Upper lobe of left lung (tissue), 6 donors: ENCODE measurements around the gene MCF2L2. TPM values are rescaled to one million over a fixed set of nuclear protein-coding genes. Genes with fewer than 3 reads are reported as not detected.

Experiments used
- ATAC-seq, 2 donors: fragments of 200-7000 bp; cut with Tn5 transposase; one replicate each; pipeline ENCODE4 v1.9.1; 2022; ENCODE audit warnings: mild to moderate bottlenecking in 2 of 2, moderate library complexity in 2 of 2; ENCODE audit not compliant: low FRiP score in 2 of 2
- DNase-seq, 2 donors: peaks; one replicate each; pipeline ENCODE4 v3.0.0-alpha.2; 2019 to 2020
- H3K27ac ChIP-seq, 4 donors: fragments of 200-600 bp; sonication (generic); one replicate each; pipeline ENCODE4 v1.5.1; 2016 to 2019
- H3K27me3 ChIP-seq, 4 donors: fragments of 200-600 bp; sonication (generic); one replicate each; pipeline ENCODE4 v1.5.1; 2017 to 2019
- H3K36me3 ChIP-seq, 4 donors: fragments of 200-600 bp; sonication (generic); one replicate each; pipeline ENCODE4 v1.5.1; 2016 to 2019
- H3K4me1 ChIP-seq, 4 donors: fragments of 200-600 bp; sonication (generic); one replicate each; pipeline ENCODE4 v1.5.1; 2018 to 2019
- H3K4me3 ChIP-seq, 4 donors: fragments of 200-600 bp; sonication (generic); one replicate each; pipeline ENCODE4 v1.5.1; 2017 to 2019; ENCODE audit warnings: mild to moderate bottlenecking in 2 of 4, moderate library complexity in 1 of 4
- H3K9me3 ChIP-seq, 4 donors: fragments of 200-600 bp; sonication (generic); one replicate each; pipeline ENCODE4 v1.5.1; 2018 to 2019
- CTCF ChIP-seq, 6 experiments: fragments of 450-650 bp in 4 of 6; fragments of 200-600 bp in 2 of 6; sonication (generic) in 2 of 6; IDR thresholded peaks; one replicate each; pipeline ENCODE4 v1.5.1; 2016 to 2019; ENCODE audit warnings: antibody characterized with exemption in 6 of 6
- EP300 ChIP-seq, 4 donors: sonication (generic); formaldehyde crosslinking; IDR thresholded peaks; one replicate each; pipeline ENCODE4 v1.5.1; 2017; ENCODE audit warnings: antibody characterized with exemption in 4 of 4, control low read depth in 2 of 4
- POLR2A ChIP-seq, 4 donors: fragments of 450-650 bp; IDR thresholded peaks; one replicate each; pipeline ENCODE4 v1.5.1; 2016 to 2017; ENCODE audit warnings: antibody characterized with exemption in 4 of 4, mild to moderate bottlenecking in 2 of 4
- POLR2AphosphoS5 ChIP-seq, 2 donors: sonication (generic); formaldehyde crosslinking; IDR thresholded peaks; one replicate each; pipeline ENCODE4 v1.5.1; 2017; ENCODE audit warnings: antibody characterized with exemption in 2 of 2
- WGBS, 2 donors: methylation state at CpG; one replicate each; pipeline ENCODE4 v1.1.5; 2017 to 2018; 5-methylcytosine and 5-hydroxymethylcytosine counted together
- total RNA-seq, 6 donors: library from RNA; depleted of rRNA in 4 of 6; stranded (reverse); fragments of >200 nt in 4 of 6; gene quantifications; one replicate each; pipeline versions ENCODE4 v1.1.0 to v1.2.1, GENCODE V29; 2016 to 2021
- donor health status: DM: no; HTN: no; CAD: no; lungs with moderate emphysema.
- donor health status: DM: no; HTN: yes; CAD: no; lungs with severe emphysema.

Gene MCF2L2
- total RNA-seq, 6 donors from 2014 or later: 0.22 to 2.0 (median 1.2) TPM

DNA sequence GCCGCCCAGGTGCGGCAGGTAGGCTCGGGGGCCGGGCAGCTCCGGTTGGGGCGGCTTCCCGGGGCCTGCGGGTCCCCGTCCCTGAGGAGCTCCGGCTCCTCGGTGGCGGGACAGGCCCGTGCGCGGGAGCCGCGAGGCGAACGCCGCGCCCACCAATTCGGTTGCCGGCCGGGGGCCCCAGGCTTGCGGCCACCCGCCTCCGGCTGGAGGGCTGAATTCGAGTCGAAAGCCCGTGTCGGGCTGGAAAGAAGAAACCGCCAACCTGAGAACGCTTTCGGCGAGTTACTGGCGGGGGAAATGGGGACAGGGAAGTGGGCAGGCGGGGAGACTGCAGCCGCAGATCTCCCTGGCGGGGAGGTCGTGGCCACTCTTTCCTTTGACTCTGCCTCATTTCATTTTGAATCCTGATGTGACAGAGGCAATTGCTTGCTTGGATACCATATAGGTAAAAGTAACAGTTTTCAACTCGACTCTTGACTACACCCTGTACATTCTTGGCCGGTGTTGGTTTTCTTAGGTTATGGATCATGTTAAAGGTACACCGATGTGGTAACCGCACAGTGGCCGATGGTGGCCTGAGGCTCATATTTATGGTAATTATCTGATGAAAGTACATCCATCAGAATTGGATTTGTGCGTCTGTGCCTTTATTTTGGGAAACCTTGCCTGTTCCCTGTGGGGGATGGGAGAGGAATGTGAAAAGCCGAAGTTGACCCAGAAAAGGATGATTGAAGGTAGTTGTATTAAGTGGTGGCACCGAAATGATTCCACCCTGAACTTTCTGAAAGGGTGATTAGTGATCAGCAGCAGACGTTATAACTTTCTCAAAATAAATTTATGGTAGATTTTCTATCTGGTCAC lies 173.7 kb downstream of the MCF2L2 start:
- Histone ChIP-seq H3K4me1 (peaks cover 14 to 42% (median 18%) of the 10 kb centered on the region in 4 donors), H3K27me3 (no peaks in the 10 kb centered on the region), H3K4me3 (peak overlapping the region; percentile 55 to 82 (median 66)), H3K36me3 (no peaks in the 10 kb centered on the region), H3K9me3 (no peaks in the 10 kb centered on the region), H3K27ac (peak overlapping the region; percentile 92 to 95 (median 95))
- TF ChIP-seq POLR2A (IDR thresholded peaks at IDR 0.05): no peak
- TF ChIP-seq EP300 (IDR thresholded peaks at IDR 0.05): no peak
- TF ChIP-seq CTCF (IDR thresholded peaks at IDR 0.05): no peak
- DNase-seq: no peak
- peak in 1 of 2 donors; percentile 20 for ATAC-seq
- 11 to 24% methylated on average over 19 to 34 of the region's 49 CpGs for WGBS, 2 donors

GRCh38 chr3:183253528-183254486 lies 174.6 kb downstream of the MCF2L2 start:
- TF ChIP-seq POLR2A (IDR thresholded peaks at IDR 0.05): peak in 3 of 4 donors; percentile 13 to 65 (median 44)
- peak in 5 of 6 experiments; percentile 6 to 32 (median 27) for TF ChIP-seq CTCF (IDR thresholded peaks at IDR 0.05)
- TF ChIP-seq POLR2AphosphoS5 (IDR thresholded peaks at IDR 0.05): peak in 1 of 2 donors; percentile 50
- TF ChIP-seq EP300 (IDR thresholded peaks at IDR 0.05): no peak
- ATAC-seq: peak; percentile 85 to 90
- H3K36me3 ChIP-seq: no peaks in the 10 kb centered on the region
- 0 to 1% methylated on average over 3 to 37 of the region's 111 CpGs for WGBS, 2 donors
- no peaks in the 10 kb centered on the region for H3K27me3 ChIP-seq
- H3K4me1 ChIP-seq: peaks cover 7 to 33% (median 12%) of the 10 kb centered on the region in 4 donors
- H3K27ac ChIP-seq: peak overlapping the region; percentile 92 to 95 (median 95)
- peak overlapping the region; percentile 55 to 82 (median 66) for H3K4me3 ChIP-seq
- no peaks in the 10 kb centered on the region for H3K9me3 ChIP-seq
- peak; percentile 74 to 95 for DNase-seq

GRCh38 chr3:183252973-183253527 lies 175.4 kb downstream of the MCF2L2 start, which contains the start of gene B3GNT5:
Gene B3GNT5 (plus strand): TSS chr3:183253253. CDS start chr3:183269799, 16,546 bp downstream.
- 0% methylated on average over 11 to 31 of the region's 43 CpGs for WGBS, 2 donors

More at GRCh38 chr3:183252973-183253527, 175.4 kb downstream of the MCF2L2 start, which contains the start of gene B3GNT5:
- peak in 2 of 4 donors; percentile 5 to 46 for TF ChIP-seq POLR2A (IDR thresholded peaks at IDR 0.05)
- no peak for TF ChIP-seq CTCF (IDR thresholded peaks at IDR 0.05)
- TF ChIP-seq POLR2AphosphoS5 (IDR thresholded peaks at IDR 0.05): peak; percentile 14 to 33
- no peak for TF ChIP-seq EP300 (IDR thresholded peaks at IDR 0.05)
- Histone ChIP-seq H3K9me3 (no peaks in the 10 kb centered on the region), H3K27ac (peak within 1 kb of the TSS; percentile 92 to 95 (median 95)), H3K4me3 (peak within 1 kb of the TSS; percentile 55 to 82 (median 66)), H3K27me3 (no peaks in the 10 kb centered on the region), H3K36me3 (no peaks in the 10 kb centered on the region), H3K4me1 (peaks cover 7 to 26% (median 11%) of the 10 kb centered on the region in 4 donors)
- DNase-seq: peak; percentile 92 to 93
- ATAC-seq: peak; percentile 60 to 65
